ENCODE data around the gene HM13.

- no peak for TF ChIP-seq CTCF (IDR thresholded peaks at IDR 0.05)
- no peak for TF ChIP-seq POLR2A (IDR thresholded peaks at IDR 0.05)
- no peak for TF ChIP-seq EP300 (IDR thresholded peaks at IDR 0.05)
These were observed 30.4 kb downstream of the HM13 start for GRCh38 chr20:31544600-31544999.
